GM12878 (cell line): ENCODE measurements around the gene SPPL3.

Source experiments
- EP300 ChIP-seq, 2 experiments: fragments of 150-350 bp in 1 of 2; IDR thresholded peaks; 2 replicates each; pipeline ENCODE4 v1.6.1; 2011 to 2012; ENCODE audit warnings: low read depth in 2 of 2, low read length in 2 of 2, borderline replicate concordance in 1 of 2, improper control_type of control experiment in 1 of 2, inconsistent platforms in 1 of 2; ENCODE audit not compliant: control insufficient read depth in 1 of 2
- GABPA ChIP-seq: IDR thresholded peaks from 2 replicates; pipeline ENCODE4 v1.6.1; 2014; ENCODE audit warnings: antibody characterized with exemption, low read depth, mild to moderate bottlenecking, inconsistent platforms
- POLR2A ChIP-seq: IDR thresholded peaks from 2 replicates; pipeline ENCODE4 v1.6.1; 2011; ENCODE audit warnings: low read depth, mild to moderate bottlenecking, low read length
- RCOR1 ChIP-seq: conservative IDR thresholded peaks from 2 replicates; pipeline ENCODE4 v1.6.1; 2012; ENCODE audit warnings: low read depth, low read length, improper control_type of control experiment
- SIX5 ChIP-seq: IDR thresholded peaks from 2 replicates; pipeline ENCODE4 v1.6.1; 2011; ENCODE audit warnings: mild to moderate bottlenecking, low read depth, low read length, moderate library complexity; ENCODE audit not compliant: severe bottlenecking
- SREBF2 ChIP-seq: IDR thresholded peaks from 2 replicates; pipeline ENCODE4 v1.6.1; 2012; ENCODE audit warnings: mild to moderate bottlenecking, low read length
- ZBTB33 ChIP-seq: fragments of 450-650 bp; IDR thresholded peaks from 2 replicates; pipeline ENCODE4 v1.6.1; 2017; ENCODE audit warnings: mild to moderate bottlenecking
- TF ChIP-seq, protein P1 (sequence below), 3 experiments: IDR thresholded peaks in 2 of 3; conservative IDR thresholded peaks in 1 of 3; 2 replicates each; pipeline ENCODE4 v1.5.1; 2011; ENCODE audit warnings: low read depth in 3 of 3, low read length in 3 of 3, mild to moderate bottlenecking in 3 of 3, control low read depth in 2 of 3, moderate library complexity in 2 of 3, inconsistent platforms in 1 of 3, mixed read lengths in 1 of 3; ENCODE audit not compliant: control insufficient read depth in 2 of 3, insufficient read depth in 1 of 3; ENCODE audit errors: extremely low read depth in 1 of 3
- TF ChIP-seq, protein P2 (sequence below): fragments of 450-650 bp; IDR thresholded peaks from 2 replicates; pipeline ENCODE4 v1.6.1; 2016; ENCODE audit warnings: mild to moderate bottlenecking, moderate library complexity, borderline replicate concordance
- TF ChIP-seq, protein P3 (sequence below): IDR thresholded peaks from 2 replicates; pipeline ENCODE4 v1.6.1; 2012; ENCODE audit warnings: low read depth, low read length, improper control_type of control experiment
- TF ChIP-seq, protein P4 (sequence below): IDR thresholded peaks from 2 replicates; pipeline ENCODE4 v1.6.1; 2011; ENCODE audit warnings: mild to moderate bottlenecking, low read depth, low read length, moderate library complexity; ENCODE audit not compliant: insufficient replicate concordance

DNA sequence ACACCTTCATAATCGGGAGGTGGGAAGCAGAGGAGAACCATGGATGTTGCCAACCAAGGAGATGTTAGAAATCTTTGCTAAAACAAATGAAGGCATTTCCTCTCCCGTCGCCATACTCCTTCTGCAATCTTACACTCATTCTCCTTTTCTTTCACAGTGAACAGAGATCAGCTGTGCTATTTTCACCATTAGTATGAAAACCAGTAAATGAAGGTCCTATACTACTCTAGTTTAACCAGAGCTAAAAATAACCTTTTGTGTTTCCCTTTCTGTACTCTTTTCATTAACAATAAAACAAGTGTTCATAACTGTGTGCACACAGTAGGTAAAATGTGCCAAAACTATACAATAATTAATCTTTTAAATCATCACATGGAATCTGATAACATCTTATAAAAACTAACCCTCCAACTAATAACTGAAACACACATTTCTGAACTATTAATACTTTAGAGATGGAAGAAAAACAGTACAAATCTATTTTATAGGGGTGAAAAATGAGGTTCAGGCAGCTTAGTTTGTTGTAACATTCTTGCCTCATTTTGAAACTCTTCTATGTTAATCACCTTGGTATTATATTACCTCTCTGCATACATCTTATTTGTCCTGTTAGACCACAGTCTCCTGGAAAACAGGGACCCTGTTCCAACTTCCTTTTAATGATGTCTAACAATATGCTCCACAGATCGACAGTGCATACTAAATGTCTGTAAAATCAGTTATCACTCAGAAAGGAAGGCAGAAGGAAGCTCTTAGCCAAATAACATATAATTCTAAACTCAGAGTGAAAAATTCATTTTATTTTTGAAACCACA lies 69.5 kb downstream of the SPPL3 start:
- no peak for TF ChIP-seq POLR2A
- no peak for TF ChIP-seq GABPA
- TF ChIP-seq EP300 (IDR thresholded peaks at IDR 0.05; ENCODE audit: borderline replicate concordance in 1 of 2, control insufficient read depth in 1 of 2, low read depth in 2 of 2, low read length in 2 of 2), result no peak
- TF ChIP-seq ZBTB33, result no peak
- no peak for TF ChIP-seq SREBF2
- TF ChIP-seq, protein P1, sequence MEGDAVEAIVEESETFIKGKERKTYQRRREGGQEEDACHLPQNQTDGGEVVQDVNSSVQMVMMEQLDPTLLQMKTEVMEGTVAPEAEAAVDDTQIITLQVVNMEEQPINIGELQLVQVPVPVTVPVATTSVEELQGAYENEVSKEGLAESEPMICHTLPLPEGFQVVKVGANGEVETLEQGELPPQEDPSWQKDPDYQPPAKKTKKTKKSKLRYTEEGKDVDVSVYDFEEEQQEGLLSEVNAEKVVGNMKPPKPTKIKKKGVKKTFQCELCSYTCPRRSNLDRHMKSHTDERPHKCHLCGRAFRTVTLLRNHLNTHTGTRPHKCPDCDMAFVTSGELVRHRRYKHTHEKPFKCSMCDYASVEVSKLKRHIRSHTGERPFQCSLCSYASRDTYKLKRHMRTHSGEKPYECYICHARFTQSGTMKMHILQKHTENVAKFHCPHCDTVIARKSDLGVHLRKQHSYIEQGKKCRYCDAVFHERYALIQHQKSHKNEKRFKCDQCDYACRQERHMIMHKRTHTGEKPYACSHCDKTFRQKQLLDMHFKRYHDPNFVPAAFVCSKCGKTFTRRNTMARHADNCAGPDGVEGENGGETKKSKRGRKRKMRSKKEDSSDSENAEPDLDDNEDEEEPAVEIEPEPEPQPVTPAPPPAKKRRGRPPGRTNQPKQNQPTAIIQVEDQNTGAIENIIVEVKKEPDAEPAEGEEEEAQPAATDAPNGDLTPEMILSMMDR (IDR thresholded peaks at IDR 0.05 in 2 of 3, conservative IDR thresholded peaks at IDR 0.05 in 1 of 3; ENCODE audit: control insufficient read depth in 2 of 3, extremely low read depth in 1 of 3, insufficient read depth in 1 of 3, low read depth in 3 of 3, low read length in 3 of 3), result no peak
- no peak for TF ChIP-seq RCOR1
- TF ChIP-seq, protein P2, sequence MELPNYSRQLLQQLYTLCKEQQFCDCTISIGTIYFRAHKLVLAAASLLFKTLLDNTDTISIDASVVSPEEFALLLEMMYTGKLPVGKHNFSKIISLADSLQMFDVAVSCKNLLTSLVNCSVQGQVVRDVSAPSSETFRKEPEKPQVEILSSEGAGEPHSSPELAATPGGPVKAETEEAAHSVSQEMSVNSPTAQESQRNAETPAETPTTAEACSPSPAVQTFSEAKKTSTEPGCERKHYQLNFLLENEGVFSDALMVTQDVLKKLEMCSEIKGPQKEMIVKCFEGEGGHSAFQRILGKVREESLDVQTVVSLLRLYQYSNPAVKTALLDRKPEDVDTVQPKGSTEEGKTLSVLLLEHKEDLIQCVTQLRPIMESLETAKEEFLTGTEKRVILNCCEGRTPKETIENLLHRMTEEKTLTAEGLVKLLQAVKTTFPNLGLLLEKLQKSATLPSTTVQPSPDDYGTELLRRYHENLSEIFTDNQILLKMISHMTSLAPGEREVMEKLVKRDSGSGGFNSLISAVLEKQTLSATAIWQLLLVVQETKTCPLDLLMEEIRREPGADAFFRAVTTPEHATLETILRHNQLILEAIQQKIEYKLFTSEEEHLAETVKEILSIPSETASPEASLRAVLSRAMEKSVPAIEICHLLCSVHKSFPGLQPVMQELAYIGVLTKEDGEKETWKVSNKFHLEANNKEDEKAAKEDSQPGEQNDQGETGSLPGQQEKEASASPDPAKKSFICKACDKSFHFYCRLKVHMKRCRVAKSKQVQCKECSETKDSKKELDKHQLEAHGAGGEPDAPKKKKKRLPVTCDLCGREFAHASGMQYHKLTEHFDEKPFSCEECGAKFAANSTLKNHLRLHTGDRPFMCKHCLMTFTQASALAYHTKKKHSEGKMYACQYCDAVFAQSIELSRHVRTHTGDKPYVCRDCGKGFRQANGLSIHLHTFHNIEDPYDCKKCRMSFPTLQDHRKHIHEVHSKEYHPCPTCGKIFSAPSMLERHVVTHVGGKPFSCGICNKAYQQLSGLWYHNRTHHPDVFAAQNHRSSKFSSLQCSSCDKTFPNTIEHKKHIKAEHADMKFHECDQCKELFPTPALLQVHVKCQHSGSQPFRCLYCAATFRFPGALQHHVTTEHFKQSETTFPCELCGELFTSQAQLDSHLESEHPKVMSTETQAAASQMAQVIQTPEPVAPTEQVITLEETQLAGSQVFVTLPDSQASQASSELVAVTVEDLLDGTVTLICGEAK, result no peak
- TF ChIP-seq, protein P3, sequence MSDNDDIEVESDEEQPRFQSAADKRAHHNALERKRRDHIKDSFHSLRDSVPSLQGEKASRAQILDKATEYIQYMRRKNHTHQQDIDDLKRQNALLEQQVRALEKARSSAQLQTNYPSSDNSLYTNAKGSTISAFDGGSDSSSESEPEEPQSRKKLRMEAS, result no peak
- TF ChIP-seq SIX5, result no peak
- TF ChIP-seq, protein P4, sequence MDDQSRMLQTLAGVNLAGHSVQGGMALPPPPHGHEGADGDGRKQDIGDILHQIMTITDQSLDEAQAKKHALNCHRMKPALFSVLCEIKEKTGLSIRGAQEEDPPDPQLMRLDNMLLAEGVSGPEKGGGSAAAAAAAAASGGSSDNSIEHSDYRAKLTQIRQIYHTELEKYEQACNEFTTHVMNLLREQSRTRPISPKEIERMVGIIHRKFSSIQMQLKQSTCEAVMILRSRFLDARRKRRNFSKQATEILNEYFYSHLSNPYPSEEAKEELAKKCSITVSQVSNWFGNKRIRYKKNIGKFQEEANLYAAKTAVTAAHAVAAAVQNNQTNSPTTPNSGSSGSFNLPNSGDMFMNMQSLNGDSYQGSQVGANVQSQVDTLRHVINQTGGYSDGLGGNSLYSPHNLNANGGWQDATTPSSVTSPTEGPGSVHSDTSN, result no peak
